Hepatocyte (in vitro differentiated cells): ENCODE measurements around the gene KLHDC8A. TPM values are rescaled to one million over a fixed set of nuclear protein-coding genes. Genes with fewer than 3 reads are reported as not detected.

Experiments
- DNase-seq: peaks from one replicate; pipeline ENCODE4 v3.0.0-alpha.2; 2016; ENCODE audit warnings: low spot score
- H2AFZ ChIP-seq: fragments of 200-600 bp; sonication (generic); 2 replicates; pipeline ENCODE4 v1.6.0; 2016; ENCODE audit warnings: antibody characterized with exemption, mild to moderate bottlenecking
- H3K27ac ChIP-seq: fragments of 200-600 bp; sonication (generic); 2 replicates; pipeline ENCODE4 v1.5.1; 2016; ENCODE audit warnings: mild to moderate bottlenecking
- H3K27me3 ChIP-seq: fragments of 200-600 bp; sonication (generic); 2 replicates; pipeline ENCODE4 v1.6.1; 2016
- H3K36me3 ChIP-seq: fragments of 200-600 bp; sonication (generic); replicated peaks from 2 replicates; pipeline ENCODE4 v1.5.1; 2016; ENCODE audit warnings: low read depth; ENCODE audit not compliant: insufficient read depth
- H3K4me1 ChIP-seq: fragments of 200-600 bp; sonication (generic); 2 replicates; pipeline ENCODE4 v1.5.1; 2016; ENCODE audit warnings: mild to moderate bottlenecking, moderate library complexity; ENCODE audit not compliant: insufficient read depth
- H3K4me2 ChIP-seq: fragments of 200-600 bp; sonication (generic); 2 replicates; pipeline ENCODE4 v1.6.0; 2016
- H3K4me3 ChIP-seq: fragments of 200-600 bp; sonication (generic); 2 replicates; pipeline ENCODE4 v1.5.1; 2016; ENCODE audit warnings: mild to moderate bottlenecking
- H3K79me2 ChIP-seq: fragments of 200-600 bp; sonication (generic); 2 replicates; pipeline ENCODE4 v1.6.0; 2017; ENCODE audit warnings: mild to moderate bottlenecking
- H3K9me2 ChIP-seq: fragments of 200-600 bp; sonication (generic); replicated peaks from 2 replicates; pipeline ENCODE4 v1.6.0; 2017; ENCODE audit warnings: mild to moderate bottlenecking; ENCODE audit not compliant: insufficient read depth
- H3K9me3 ChIP-seq: fragments of 200-600 bp; sonication (generic); 2 replicates; pipeline ENCODE4 v1.5.1; 2016; ENCODE audit warnings: low read depth, mild to moderate bottlenecking
- H4K20me1 ChIP-seq: fragments of 200-600 bp; sonication (generic); 2 replicates; pipeline ENCODE4 v1.6.0; 2016; ENCODE audit warnings: mild to moderate bottlenecking; ENCODE audit not compliant: insufficient read depth, poor library complexity, severe bottlenecking
- CTCF ChIP-seq: fragments of 200-600 bp; sonication (generic); IDR thresholded peaks from 2 replicates; pipeline ENCODE4 v1.5.1; 2016; ENCODE audit warnings: antibody characterized with exemption, mild to moderate bottlenecking; ENCODE audit not compliant: poor library complexity
- EZH2 ChIP-seq: fragments of 200-600 bp; sonication (generic); IDR thresholded peaks from 2 replicates; pipeline ENCODE4 v1.6.1; 2016; ENCODE audit warnings: antibody characterized with exemption, mild to moderate bottlenecking, borderline replicate concordance
- EZH2phosphoT487 ChIP-seq: fragments of 200-600 bp; sonication (generic); IDR thresholded peaks from one replicate; pipeline ENCODE4 v1.6.1; 2018; ENCODE audit warnings: antibody characterized with exemption, mild to moderate bottlenecking, low read depth, moderate library complexity; ENCODE audit not compliant: unreplicated experiment, severe bottlenecking
- WGBS: methylation state at CpG from one replicate; pipeline ENCODE4 v1.1.6; 2016; ENCODE audit warnings: low lambda C conversion rate; ENCODE audit errors: missing lambda C conversion rate; 5-methylcytosine and 5-hydroxymethylcytosine counted together
- polyA plus RNA-seq: library from polyadenylated mRNA; unstranded; fragments of >200 nt; fragmentation: Nextera tagmentation; extraction: Ambion mirVana; gene quantifications from 2 replicates; pipeline ENCODE4 v1.2.1, GENCODE V29; 2016
- total RNA-seq: library from RNA; depleted of rRNA; stranded (reverse); fragments of >200 nt; gene quantifications from 2 replicates; pipeline ENCODE4 v1.2.3, GENCODE V29; 2014

KLHDC8A gene
- total and polyA plus RNA-seq, 2 experiments from 2014 or later, result 0.40 to 1.6 TPM

GRCh38 chr1:205294934-205295333 lies 61.8 kb downstream of the KLHDC8A start:
- no peaks in the 10 kb centered on the region for H4K20me1 ChIP-seq
- TF ChIP-seq EZH2, result no peak
- no peak for TF ChIP-seq EZH2phosphoT487
- H3K27ac ChIP-seq, result peak overlapping the region; percentile 91
- no peaks in the 10 kb centered on the region for H3K36me3 ChIP-seq
- H3K4me3 ChIP-seq, result no peak overlapping the region
- H3K4me1 ChIP-seq, result peaks cover 21% of the 10 kb centered on the region
- H3K4me2 ChIP-seq, result no peak overlapping the region
- no peaks in the 10 kb centered on the region for H3K9me2 ChIP-seq
- WGBS, result 68% methylated on average over 5 of the region's 5 CpGs
- H2AFZ ChIP-seq, result no peak overlapping the region
- H3K79me2 ChIP-seq, result no peaks in the 10 kb centered on the region
- no peak for DNase-seq
- no peaks in the 10 kb centered on the region for H3K27me3 ChIP-seq
- no peaks in the 10 kb centered on the region for H3K9me3 ChIP-seq

DNA sequence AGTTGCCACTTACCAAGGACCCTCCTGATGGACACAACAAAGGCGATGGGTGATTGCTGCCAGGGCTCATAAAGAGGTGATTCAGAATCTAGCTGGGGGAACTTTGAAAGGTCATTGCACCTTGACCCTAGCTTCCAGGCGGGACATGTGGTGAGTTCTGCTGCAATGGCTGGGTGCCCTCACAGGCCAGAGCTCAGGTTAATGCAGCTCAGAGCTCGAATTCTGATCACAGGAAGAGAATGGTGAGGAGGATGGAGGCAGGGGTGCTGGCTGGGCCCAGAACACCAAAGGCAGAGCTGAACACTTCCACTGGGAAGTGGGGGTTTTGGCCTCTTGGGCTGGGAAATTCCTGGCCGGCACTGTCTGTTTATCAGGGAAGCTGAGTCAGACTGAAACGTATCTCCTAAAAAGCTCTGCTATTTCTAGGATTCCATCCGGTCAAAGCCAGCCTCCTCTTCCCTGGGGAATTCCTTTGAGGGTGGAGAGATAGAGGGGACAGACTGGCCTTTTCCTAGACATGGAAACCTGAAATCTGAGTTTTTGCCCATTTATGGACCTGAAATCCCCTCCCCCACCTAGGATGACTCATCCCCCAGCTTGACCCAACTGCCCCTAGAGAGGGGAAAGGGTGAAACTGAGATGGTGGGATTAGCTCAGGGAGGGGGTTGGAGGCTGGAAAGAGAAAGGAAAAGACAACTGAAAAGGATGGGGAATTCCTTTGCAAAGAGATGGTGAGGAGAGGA lies 62.4 kb downstream of the KLHDC8A start:
- Histone ChIP-seq H3K9me3 (no peaks in the 10 kb centered on the region), H3K79me2 (no peaks in the 10 kb centered on the region), H3K4me3 (no peak overlapping the region), H3K9me2 (no peaks in the 10 kb centered on the region), H3K4me1 (peaks cover 21% of the 10 kb centered on the region), H3K27me3 (no peaks in the 10 kb centered on the region), H3K4me2 (no peak overlapping the region), H3K36me3 (no peaks in the 10 kb centered on the region), H3K27ac (peak overlapping the region; percentile 91), H4K20me1 (no peaks in the 10 kb centered on the region), H2AFZ (no peak overlapping the region)
- TF ChIP-seq EZH2phosphoT487, result no peak
- no peak for TF ChIP-seq CTCF
- no peak for TF ChIP-seq EZH2
- peak; percentile 73 for DNase-seq
- WGBS, result 43% methylated on average over 6 of the region's 6 CpGs

DNA sequence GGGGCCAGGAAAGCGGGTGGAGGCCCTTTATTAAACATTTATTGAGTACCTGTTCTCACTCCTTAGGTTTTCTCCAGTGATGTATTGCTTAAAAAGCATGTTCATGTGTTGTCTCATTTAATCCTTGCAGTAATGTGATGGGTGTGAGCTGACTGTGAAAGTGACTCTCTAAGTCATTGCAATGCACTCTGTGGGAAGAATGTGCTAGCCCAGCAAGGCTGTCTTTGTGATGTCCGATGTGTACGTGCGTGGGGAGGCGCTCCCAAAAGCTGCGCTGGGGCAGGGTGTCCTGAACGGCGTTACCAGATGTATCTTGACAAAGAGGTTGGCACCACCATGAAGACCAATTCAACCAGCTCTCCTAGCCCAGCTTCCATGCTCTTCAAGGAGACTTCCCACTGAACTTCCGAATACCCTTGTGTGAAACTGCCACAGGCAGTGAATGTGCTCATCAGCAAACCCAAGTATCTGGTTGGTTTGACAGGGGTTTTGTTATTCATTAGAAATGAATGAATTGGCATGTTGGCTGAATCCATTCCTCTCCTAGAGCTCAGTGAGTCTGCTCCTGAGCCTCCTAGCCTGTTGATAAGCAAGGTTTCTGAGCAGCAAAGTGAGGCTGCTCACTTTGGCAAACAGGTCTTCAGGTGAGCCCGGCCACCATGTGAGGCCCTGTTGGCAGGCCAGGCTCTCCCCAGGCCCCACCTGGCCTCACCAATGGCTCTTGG lies 63.2 kb downstream of the KLHDC8A start:
- WGBS, result 89% methylated on average over 10 of the region's 10 CpGs
- no peak overlapping the region for H3K4me3 ChIP-seq
- no peak for DNase-seq
- H3K79me2 ChIP-seq, result no peaks in the 10 kb centered on the region
- no peaks in the 10 kb centered on the region for H3K36me3 ChIP-seq
- peak overlapping the region; percentile 91 for H3K27ac ChIP-seq
- H3K9me3 ChIP-seq, result no peaks in the 10 kb centered on the region
- H2AFZ ChIP-seq, result no peak overlapping the region
- no peaks in the 10 kb centered on the region for H3K9me2 ChIP-seq
- no peak overlapping the region for H3K4me2 ChIP-seq
- no peak for TF ChIP-seq CTCF
- TF ChIP-seq EZH2, result no peak
- no peak for TF ChIP-seq EZH2phosphoT487
- no peaks in the 10 kb centered on the region for H4K20me1 ChIP-seq
- H3K27me3 ChIP-seq, result no peaks in the 10 kb centered on the region
- peaks cover 21% of the 10 kb centered on the region for H3K4me1 ChIP-seq

DNA sequence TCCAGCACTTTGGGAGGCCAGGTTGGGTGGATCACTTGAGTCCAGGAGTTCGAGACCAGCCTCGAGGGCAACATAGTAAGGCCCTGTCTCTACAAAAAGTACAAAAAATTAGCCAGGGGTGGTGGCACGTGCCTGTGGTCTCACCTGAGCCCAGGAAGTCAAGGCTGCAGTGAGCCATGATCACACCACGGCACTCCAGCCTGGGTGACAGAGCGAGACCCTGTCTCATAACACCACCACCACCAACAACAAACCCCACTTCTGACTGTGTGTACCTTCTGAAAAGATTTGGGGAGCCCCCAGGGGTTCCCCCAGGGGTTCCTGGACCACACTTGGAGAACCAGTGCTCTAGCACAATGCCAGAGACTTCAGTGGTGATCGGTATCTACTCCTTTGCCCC lies 65.1 kb downstream of the KLHDC8A start:
- no peak for TF ChIP-seq EZH2phosphoT487
- TF ChIP-seq CTCF, result no peak
- H3K27me3 ChIP-seq, result no peaks in the 10 kb centered on the region
- no peak for DNase-seq
- H3K4me3 ChIP-seq, result no peak overlapping the region
- no peak overlapping the region for H3K4me2 ChIP-seq
- H4K20me1 ChIP-seq, result no peaks in the 10 kb centered on the region
- no peaks in the 10 kb centered on the region for H3K36me3 ChIP-seq
- H3K9me2 ChIP-seq, result no peaks in the 10 kb centered on the region
- no peak overlapping the region for H2AFZ ChIP-seq
- H3K79me2 ChIP-seq, result no peaks in the 10 kb centered on the region
- H3K27ac ChIP-seq, result no peak overlapping the region
- no peaks in the 10 kb centered on the region for H3K9me3 ChIP-seq
- WGBS, result over 99% methylated on average over 6 of the region's 6 CpGs
- H3K4me1 ChIP-seq, result peaks cover 16% of the 10 kb centered on the region
